Measurements from ENCODE around the gene ACTR3C.

DNA sequence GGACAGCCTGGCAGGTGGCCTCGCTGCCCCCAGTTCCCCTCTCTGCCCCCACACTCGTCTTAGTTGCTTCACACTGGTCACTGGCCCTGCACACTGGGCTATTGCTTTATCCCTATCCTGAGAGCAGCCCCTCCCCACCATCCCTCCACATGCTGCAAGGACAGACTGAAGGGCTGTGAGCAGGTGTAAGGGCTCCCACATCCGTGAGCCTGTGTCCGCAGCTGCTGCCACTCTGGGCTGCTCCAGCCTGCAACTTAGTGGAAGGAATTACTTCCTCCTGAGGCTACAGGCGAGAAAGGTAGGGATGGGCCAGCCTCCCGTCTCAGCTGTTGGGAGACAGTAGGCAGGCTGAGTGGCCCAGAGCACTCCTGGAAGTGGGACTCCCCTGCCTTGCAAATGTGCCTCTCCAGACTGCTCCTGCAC is 14.3 kb upstream of the ACTR3C start:
- TF ChIP-seq TCF4 (CRISPR knock-in tag; IDR thresholded peaks at IDR 0.05; ENCODE audit: borderline replicate concordance) (no peak), ZFP3 (CRISPR knock-in tag; IDR thresholded peaks at IDR 0.05) (no peak), ESRRG (CRISPR knock-in tag; IDR thresholded peaks at IDR 0.05) (no peak), ARNTL (CRISPR knock-in tag; IDR thresholded peaks at IDR 0.05; ENCODE audit: borderline replicate concordance, low read depth) (no peak), RARB (CRISPR knock-in tag; IDR thresholded peaks at IDR 0.05) (no peak), BACH2 (CRISPR knock-in tag; IDR thresholded peaks at IDR 0.05; ENCODE audit: borderline replicate concordance) (no peak), SNAI2 (CRISPR knock-in tag; IDR thresholded peaks at IDR 0.05) (no peak)
- TF ChIP-seq, protein P1, sequence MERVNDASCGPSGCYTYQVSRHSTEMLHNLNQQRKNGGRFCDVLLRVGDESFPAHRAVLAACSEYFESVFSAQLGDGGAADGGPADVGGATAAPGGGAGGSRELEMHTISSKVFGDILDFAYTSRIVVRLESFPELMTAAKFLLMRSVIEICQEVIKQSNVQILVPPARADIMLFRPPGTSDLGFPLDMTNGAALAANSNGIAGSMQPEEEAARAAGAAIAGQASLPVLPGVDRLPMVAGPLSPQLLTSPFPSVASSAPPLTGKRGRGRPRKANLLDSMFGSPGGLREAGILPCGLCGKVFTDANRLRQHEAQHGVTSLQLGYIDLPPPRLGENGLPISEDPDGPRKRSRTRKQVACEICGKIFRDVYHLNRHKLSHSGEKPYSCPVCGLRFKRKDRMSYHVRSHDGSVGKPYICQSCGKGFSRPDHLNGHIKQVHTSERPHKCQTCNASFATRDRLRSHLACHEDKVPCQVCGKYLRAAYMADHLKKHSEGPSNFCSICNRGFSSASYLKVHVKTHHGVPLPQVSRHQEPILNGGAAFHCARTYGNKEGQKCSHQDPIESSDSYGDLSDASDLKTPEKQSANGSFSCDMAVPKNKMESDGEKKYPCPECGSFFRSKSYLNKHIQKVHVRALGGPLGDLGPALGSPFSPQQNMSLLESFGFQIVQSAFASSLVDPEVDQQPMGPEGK (CRISPR knock-in tag; IDR thresholded peaks at IDR 0.05; ENCODE audit: borderline replicate concordance), result no peak
- TF ChIP-seq, protein P2, sequence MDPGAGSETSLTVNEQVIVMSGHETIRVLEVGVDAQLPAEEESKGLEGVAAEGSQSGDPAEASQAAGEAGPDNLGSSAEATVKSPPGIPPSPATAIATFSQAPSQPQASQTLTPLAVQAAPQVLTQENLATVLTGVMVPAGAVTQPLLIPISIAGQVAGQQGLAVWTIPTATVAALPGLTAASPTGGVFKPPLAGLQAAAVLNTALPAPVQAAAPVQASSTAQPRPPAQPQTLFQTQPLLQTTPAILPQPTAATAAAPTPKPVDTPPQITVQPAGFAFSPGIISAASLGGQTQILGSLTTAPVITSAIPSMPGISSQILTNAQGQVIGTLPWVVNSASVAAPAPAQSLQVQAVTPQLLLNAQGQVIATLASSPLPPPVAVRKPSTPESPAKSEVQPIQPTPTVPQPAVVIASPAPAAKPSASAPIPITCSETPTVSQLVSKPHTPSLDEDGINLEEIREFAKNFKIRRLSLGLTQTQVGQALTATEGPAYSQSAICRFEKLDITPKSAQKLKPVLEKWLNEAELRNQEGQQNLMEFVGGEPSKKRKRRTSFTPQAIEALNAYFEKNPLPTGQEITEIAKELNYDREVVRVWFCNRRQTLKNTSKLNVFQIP (CRISPR knock-in tag; IDR thresholded peaks at IDR 0.05; ENCODE audit: borderline replicate concordance, low read depth), result no peak
